Prostate gland (tissue), 2 donors: ENCODE results near the gene ATP6V0D1. TPM values are rescaled to one million over a fixed set of nuclear protein-coding genes. Genes with fewer than 3 reads are reported as not detected.

Source experiments
- DNase-seq: peaks from one replicate; pipeline ENCODE4 v3.0.0-alpha.2; 2019; ENCODE audit warnings: low spot score
- H3K27ac ChIP-seq, 2 donors: fragments of 200-600 bp; sonication (generic); 2 replicates each; pipeline ENCODE4 v1.5.1; 2017 to 2019
- H3K27me3 ChIP-seq: fragments of 200-600 bp; sonication (generic); replicated peaks from 2 replicates; pipeline ENCODE4 v1.5.1; 2019; ENCODE audit not compliant: insufficient read depth
- H3K36me3 ChIP-seq, 2 donors: fragments of 200-600 bp; sonication (generic); 1 replicate in 1 of 2; 2 replicates in 1 of 2; pipeline versions ENCODE4 v1.5.1 to v1.8.1; 2017 to 2019
- H3K4me1 ChIP-seq: fragments of 200-600 bp; sonication (generic); replicated peaks from 2 replicates; pipeline ENCODE4 v1.5.1; 2019
- H3K4me3 ChIP-seq, 2 donors: fragments of 200-600 bp; sonication (generic); 2 replicates each; pipeline ENCODE4 v1.5.1; 2017 to 2019
- H3K9me3 ChIP-seq: fragments of 200-600 bp; sonication (generic); 2 replicates; pipeline ENCODE4 v1.5.1; 2017
- CTCF ChIP-seq, 4 experiments: fragments of 200-600 bp in 2 of 4; fragments of 450-650 bp in 2 of 4; sonication (generic) in 2 of 4; IDR thresholded peaks; 1 replicate in 3 of 4; 2 replicates in 1 of 4; pipeline ENCODE4 v1.5.1; 2016 to 2019; ENCODE audit warnings: antibody characterized with exemption in 4 of 4, mild to moderate bottlenecking in 2 of 4, moderate library complexity in 2 of 4
- POLR2A ChIP-seq: fragments of 450-650 bp; IDR thresholded peaks from one replicate; pipeline ENCODE4 v1.6.1; 2016; ENCODE audit warnings: antibody characterized with exemption, mild to moderate bottlenecking
- POLR2AphosphoS5 ChIP-seq: sonication (generic); formaldehyde crosslinking; IDR thresholded peaks from one replicate; pipeline ENCODE4 v1.6.1; 2017; ENCODE audit warnings: antibody characterized with exemption
- WGBS: methylation state at CpG from one replicate; pipeline ENCODE4 v1.1.5; 2018; 5-methylcytosine and 5-hydroxymethylcytosine counted together
- intact Hi-C: fragments of 100-400 bp; cut with DNase I; formaldehyde crosslinking; loops from one replicate; pipeline ENCODE4 v1.14.2; 2022
- total RNA-seq, 2 donors: library from RNA; depleted of rRNA; stranded (reverse); fragments of >200 nt; gene quantifications; one replicate each; pipeline ENCODE4 v1.1.0, GENCODE V29; 2016

The ATP6V0D1 gene
- total RNA-seq, 2 donors from 2014 or later, result 98.3 to 138 TPM

- 8% methylated on average over 19 of the region's 20 CpGs for WGBS
- Histone ChIP-seq H3K27ac (peak overlapping the region; percentile 12 to 49), H3K9me3 (no peaks in the 10 kb centered on the region), H3K36me3 (no peaks in the 10 kb centered on the region), H3K4me3 (peak overlapping the region; percentile 15 to 20), H3K4me1 (peaks cover 14% of the 10 kb centered on the region), H3K27me3 (no peaks in the 10 kb centered on the region)
- intact Hi-C loops, result loop anchor here (10.0 kb wide), 1 partner anchor 109 kb away; no protein-coding TSS in a partner anchor
- TF ChIP-seq POLR2AphosphoS5, result no peak
- no peak for TF ChIP-seq POLR2A
- no peak for TF ChIP-seq CTCF (IDR thresholded peaks at IDR 0.05)
- no peak for DNase-seq
Measured at GRCh38 chr16:67393788-67394154, 87.2 kb downstream of the ATP6V0D1 start.

GRCh38 chr16:67393111-67393787, 87.7 kb downstream of the ATP6V0D1 start, which contains the start of gene TPPP3:
Gene TPPP3, minus strand, starts transcription at chr16:67393498. Its CDS starts 2,387 bp downstream, at chr16:67391111.
- intact Hi-C loops, result loop anchor here (10.0 kb wide), 1 partner anchor 108 kb away; no protein-coding TSS in a partner anchor
- H3K4me1 ChIP-seq, result peaks cover 14% of the 10 kb centered on the region

GRCh38 chr16:67392301-67393059, 88.5 kb downstream of the ATP6V0D1 start:
- WGBS, result 80% methylated on average over 18 of the region's 18 CpGs
- H3K27ac ChIP-seq, result no peak overlapping the region
- peak overlapping the region in 1 of 2 donors; percentile 15 for H3K4me3 ChIP-seq
- no peak for DNase-seq
- no peaks in the 10 kb centered on the region for H3K9me3 ChIP-seq
- no peaks in the 10 kb centered on the region for H3K36me3 ChIP-seq
- intact Hi-C loops, result loop anchor here (10.0 kb wide), 1 partner anchor 108 kb away; no protein-coding TSS in a partner anchor
- peaks cover 14% of the 10 kb centered on the region for H3K4me1 ChIP-seq
- H3K27me3 ChIP-seq, result no peaks in the 10 kb centered on the region
- TF ChIP-seq POLR2AphosphoS5, result no peak
- TF ChIP-seq CTCF (IDR thresholded peaks at IDR 0.05), result no peak
- no peak for TF ChIP-seq POLR2A

More at GRCh38 chr16:67393111-67393787, 87.7 kb downstream of the ATP6V0D1 start, which contains the start of gene TPPP3:
- Histone ChIP-seq H3K36me3 (no peaks in the 10 kb centered on the region), H3K4me3 (peak within 1 kb of the TSS; percentile 15 to 20), H3K27ac (peak within 1 kb of the TSS; percentile 12 to 49), H3K27me3 (no peaks in the 10 kb centered on the region), H3K9me3 (no peaks in the 10 kb centered on the region)
- TF ChIP-seq POLR2AphosphoS5 (peak; percentile 26), CTCF (IDR thresholded peaks at IDR 0.05) (peak in 3 of 4 experiments; percentile 29 to 68 (median 58)), POLR2A (peak; percentile 17)
- DNase-seq, result no peak
- 8% methylated on average over 28 of the region's 56 CpGs for WGBS

GRCh38 chr16:67391424-67392300, 89.3 kb downstream of the ATP6V0D1 start:
- peaks cover 13% of the 10 kb centered on the region for H3K4me1 ChIP-seq
- WGBS, result 67% methylated on average over 15 of the region's 15 CpGs
- intact Hi-C loops, result loop anchor here (10.0 kb wide), 1 partner anchor 107 kb away; no protein-coding TSS in a partner anchor
- no peak for DNase-seq
- no peak for TF ChIP-seq POLR2AphosphoS5
- no peak for TF ChIP-seq CTCF (IDR thresholded peaks at IDR 0.05)
- no peak for TF ChIP-seq POLR2A
- no peak overlapping the region for H3K27ac ChIP-seq
- no peaks in the 10 kb centered on the region for H3K9me3 ChIP-seq
- H3K27me3 ChIP-seq, result no peaks in the 10 kb centered on the region
- no peaks in the 10 kb centered on the region for H3K36me3 ChIP-seq
- H3K4me3 ChIP-seq, result no peak overlapping the region
